ENCODE measurements around the gene CCDC27. TPM values are rescaled to one million over a fixed set of nuclear protein-coding genes. Genes with fewer than 3 reads are reported as not detected.

Gene CCDC27
- total RNA-seq, 3 donors from 2014 or later: not detected

- H3K36me3 ChIP-seq (ENCODE audit: low read depth): no peaks in the 10 kb centered on the region
Measured at GRCh38 chr1:3735688-3736087, 16.6 kb upstream of the CCDC27 start.

DNA sequence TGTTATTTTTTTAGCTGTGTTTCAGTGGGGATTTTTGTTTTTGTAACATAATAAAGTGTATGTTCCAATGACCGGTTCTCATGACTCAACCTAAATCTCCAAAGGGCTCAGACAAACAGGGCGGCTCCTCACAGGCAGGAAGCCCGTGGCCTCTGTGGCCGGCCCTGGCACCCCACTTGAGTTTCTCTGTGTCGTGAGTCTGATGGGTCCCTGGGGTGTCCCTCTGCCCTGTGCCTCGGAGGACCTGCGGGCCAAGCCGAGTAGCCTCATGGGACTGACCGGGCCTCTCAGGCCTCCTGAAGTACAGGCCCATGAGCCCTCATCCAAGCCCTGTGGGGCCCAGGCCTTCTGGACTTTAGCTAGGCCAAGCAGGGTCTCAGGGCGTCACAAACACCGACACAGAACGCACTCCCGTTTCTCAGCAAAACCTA, 16.1 kb upstream of the CCDC27 start:
- intact Hi-C loops (cut with DNase I, micrococcal nuclease): no loop called here
- H3K4me1 ChIP-seq (ENCODE audit: low read depth): no peaks in the 10 kb centered on the region
- TF ChIP-seq, protein P1, sequence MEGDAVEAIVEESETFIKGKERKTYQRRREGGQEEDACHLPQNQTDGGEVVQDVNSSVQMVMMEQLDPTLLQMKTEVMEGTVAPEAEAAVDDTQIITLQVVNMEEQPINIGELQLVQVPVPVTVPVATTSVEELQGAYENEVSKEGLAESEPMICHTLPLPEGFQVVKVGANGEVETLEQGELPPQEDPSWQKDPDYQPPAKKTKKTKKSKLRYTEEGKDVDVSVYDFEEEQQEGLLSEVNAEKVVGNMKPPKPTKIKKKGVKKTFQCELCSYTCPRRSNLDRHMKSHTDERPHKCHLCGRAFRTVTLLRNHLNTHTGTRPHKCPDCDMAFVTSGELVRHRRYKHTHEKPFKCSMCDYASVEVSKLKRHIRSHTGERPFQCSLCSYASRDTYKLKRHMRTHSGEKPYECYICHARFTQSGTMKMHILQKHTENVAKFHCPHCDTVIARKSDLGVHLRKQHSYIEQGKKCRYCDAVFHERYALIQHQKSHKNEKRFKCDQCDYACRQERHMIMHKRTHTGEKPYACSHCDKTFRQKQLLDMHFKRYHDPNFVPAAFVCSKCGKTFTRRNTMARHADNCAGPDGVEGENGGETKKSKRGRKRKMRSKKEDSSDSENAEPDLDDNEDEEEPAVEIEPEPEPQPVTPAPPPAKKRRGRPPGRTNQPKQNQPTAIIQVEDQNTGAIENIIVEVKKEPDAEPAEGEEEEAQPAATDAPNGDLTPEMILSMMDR (IDR thresholded peaks at IDR 0.05): no peak
- H3K9me3 ChIP-seq: no peaks in the 10 kb centered on the region
- peak in 1 of 3 donors; percentile 30 for DNase-seq
- no peaks in the 10 kb centered on the region for H3K36me3 ChIP-seq (ENCODE audit: low read depth)
- ATAC-seq: no peak
- no peak overlapping the region for H3K4me3 ChIP-seq

More at GRCh38 chr1:3735688-3736087, 16.6 kb upstream of the CCDC27 start:
- intact Hi-C loops (cut with DNase I, micrococcal nuclease): no loop called here
- DNase-seq: peak in 1 of 3 donors; percentile 31
- H3K4me3 ChIP-seq: no peak overlapping the region
- no peaks in the 10 kb centered on the region for H3K4me1 ChIP-seq (ENCODE audit: low read depth)
- ATAC-seq: no peak
- H3K9me3 ChIP-seq: no peaks in the 10 kb centered on the region
- TF ChIP-seq, protein P1 (IDR thresholded peaks at IDR 0.05): no peak

DNA sequence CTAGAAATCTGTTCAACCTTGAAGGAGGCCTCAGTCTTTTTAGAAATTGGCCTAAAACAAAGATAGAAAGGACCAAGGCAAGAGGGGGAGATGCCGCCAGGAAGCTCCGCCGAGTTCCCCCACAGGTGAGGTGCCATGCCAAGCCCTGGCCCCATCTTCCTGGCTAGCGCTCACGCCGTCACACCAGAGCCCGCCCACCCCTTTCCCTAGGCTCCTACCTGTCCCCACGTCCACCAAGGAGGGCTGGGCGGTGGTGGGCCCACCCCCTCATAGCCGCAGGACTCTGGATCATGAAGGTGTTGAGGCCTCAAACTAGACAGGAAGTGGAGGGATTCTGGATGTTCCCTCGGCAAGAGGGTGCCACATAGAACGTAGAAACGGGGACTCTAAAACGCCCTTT, 15.5 kb upstream of the CCDC27 start:
- H3K9me3 ChIP-seq: no peaks in the 10 kb centered on the region
- no peak for DNase-seq
- no peak overlapping the region for H3K4me3 ChIP-seq
- H3K36me3 ChIP-seq (ENCODE audit: low read depth): no peaks in the 10 kb centered on the region
- ATAC-seq: no peak
- intact Hi-C loops (cut with DNase I, micrococcal nuclease): no loop called here
- TF ChIP-seq, protein P1 (IDR thresholded peaks at IDR 0.05): no peak
- H3K4me1 ChIP-seq (ENCODE audit: low read depth): no peaks in the 10 kb centered on the region

GRCh38 chr1:3738943-3739342, 13.3 kb upstream of the CCDC27 start:
- DNase-seq (no peak), ATAC-seq (no peak)
- Histone ChIP-seq H3K4me1 (ENCODE audit: low read depth) (no peaks in the 10 kb centered on the region), H3K4me3 (no peak overlapping the region), H3K36me3 (ENCODE audit: low read depth) (no peaks in the 10 kb centered on the region), H3K9me3 (no peaks in the 10 kb centered on the region)
- intact Hi-C loops (cut with DNase I, micrococcal nuclease): no loop called here
- TF ChIP-seq, protein P1 (IDR thresholded peaks at IDR 0.05): no peak

DNA sequence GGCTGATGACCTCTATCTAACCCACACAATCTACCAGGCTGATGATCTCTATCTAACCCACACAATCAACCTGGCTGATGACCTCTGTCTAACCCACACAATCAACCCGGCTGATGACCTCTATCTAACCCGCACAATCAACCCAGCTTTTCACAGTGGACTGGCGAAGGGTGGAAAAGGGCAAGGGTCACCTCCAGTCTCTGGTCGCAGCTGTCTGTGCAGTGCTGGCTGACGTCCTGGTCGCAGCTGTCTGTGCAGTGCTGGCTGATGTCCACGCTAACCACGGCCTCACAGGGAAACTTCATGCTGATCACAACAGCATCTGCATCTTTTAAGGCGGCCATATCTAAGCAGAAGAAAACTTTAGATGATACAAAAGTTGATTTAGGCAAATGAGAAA, 12.2 kb upstream of the CCDC27 start:
- TF ChIP-seq, protein P1 (IDR thresholded peaks at IDR 0.05): no peak
- no peaks in the 10 kb centered on the region for H3K9me3 ChIP-seq
- H3K36me3 ChIP-seq (ENCODE audit: low read depth): no peaks in the 10 kb centered on the region
- DNase-seq: no peak
- intact Hi-C loops (cut with DNase I, micrococcal nuclease): no loop called here
- ATAC-seq: no peak
- H3K4me3 ChIP-seq: no peak overlapping the region
- no peaks in the 10 kb centered on the region for H3K4me1 ChIP-seq (ENCODE audit: low read depth)

DNA sequence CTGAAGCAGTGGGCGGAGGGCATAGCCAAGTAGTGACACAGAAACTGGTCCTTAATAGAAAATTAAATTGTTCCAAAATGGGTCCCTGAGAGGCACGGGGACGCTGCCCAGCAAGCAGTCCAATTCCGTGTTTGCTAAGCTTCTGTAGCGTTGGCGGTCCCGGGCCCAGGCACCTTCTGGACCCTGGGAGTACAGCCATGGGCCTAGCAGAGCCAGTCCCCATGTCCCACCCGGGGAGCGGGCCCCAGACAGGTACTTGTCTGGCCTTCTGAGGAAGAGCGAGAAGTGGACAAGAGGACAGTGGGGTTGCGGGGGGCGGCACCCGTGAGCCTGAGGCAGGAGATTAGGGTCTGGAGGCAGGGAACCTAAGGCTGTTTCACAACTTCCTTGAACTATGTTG, 11.5 kb upstream of the CCDC27 start:
- TF ChIP-seq, protein P1 (IDR thresholded peaks at IDR 0.05): no peak
- intact Hi-C loops (cut with DNase I, micrococcal nuclease): no loop called here
- H3K9me3 ChIP-seq: no peaks in the 10 kb centered on the region
- no peaks in the 10 kb centered on the region for H3K36me3 ChIP-seq (ENCODE audit: low read depth)
- DNase-seq (no peak), ATAC-seq (no peak)
- H3K4me1 ChIP-seq (ENCODE audit: low read depth): no peaks in the 10 kb centered on the region
- no peak overlapping the region for H3K4me3 ChIP-seq
